Hepatocyte (in vitro differentiated cells): ENCODE results near the gene OCIAD1.

Source experiments
- EZH2 ChIP-seq: fragments of 200-600 bp; sonication (generic); IDR thresholded peaks from 2 replicates; pipeline ENCODE4 v1.6.1; 2016; ENCODE audit warnings: antibody characterized with exemption, mild to moderate bottlenecking, borderline replicate concordance
- EZH2phosphoT487 ChIP-seq: fragments of 200-600 bp; sonication (generic); IDR thresholded peaks from one replicate; pipeline ENCODE4 v1.6.1; 2018; ENCODE audit warnings: antibody characterized with exemption, mild to moderate bottlenecking, low read depth, moderate library complexity; ENCODE audit not compliant: unreplicated experiment, severe bottlenecking
- TF ChIP-seq, protein P1 (sequence below): fragments of 200-600 bp; sonication (generic); IDR thresholded peaks from 2 replicates; pipeline ENCODE4 v1.5.1; 2016; ENCODE audit warnings: antibody characterized with exemption, mild to moderate bottlenecking; ENCODE audit not compliant: poor library complexity

DNA sequence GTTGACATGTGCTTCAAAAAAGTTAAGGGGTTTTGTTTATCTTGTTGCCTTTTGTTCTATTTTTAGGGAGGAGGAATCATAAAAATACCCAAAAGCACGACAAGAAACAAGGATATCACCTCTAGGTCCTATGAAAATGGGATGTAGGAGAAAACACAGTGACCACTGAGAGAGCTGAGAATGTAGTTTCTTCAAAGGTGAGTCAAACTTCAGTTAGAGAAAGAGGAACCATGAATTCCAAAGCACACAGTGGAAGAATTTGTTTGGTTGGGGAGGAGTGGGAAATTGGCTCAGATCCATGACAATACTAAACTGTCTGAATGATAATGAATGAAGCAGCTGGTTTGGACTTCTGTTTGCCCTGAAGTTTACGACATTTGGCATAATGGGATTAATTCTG lies 31.7 kb upstream of the OCIAD1 start:
- TF ChIP-seq, protein P1, sequence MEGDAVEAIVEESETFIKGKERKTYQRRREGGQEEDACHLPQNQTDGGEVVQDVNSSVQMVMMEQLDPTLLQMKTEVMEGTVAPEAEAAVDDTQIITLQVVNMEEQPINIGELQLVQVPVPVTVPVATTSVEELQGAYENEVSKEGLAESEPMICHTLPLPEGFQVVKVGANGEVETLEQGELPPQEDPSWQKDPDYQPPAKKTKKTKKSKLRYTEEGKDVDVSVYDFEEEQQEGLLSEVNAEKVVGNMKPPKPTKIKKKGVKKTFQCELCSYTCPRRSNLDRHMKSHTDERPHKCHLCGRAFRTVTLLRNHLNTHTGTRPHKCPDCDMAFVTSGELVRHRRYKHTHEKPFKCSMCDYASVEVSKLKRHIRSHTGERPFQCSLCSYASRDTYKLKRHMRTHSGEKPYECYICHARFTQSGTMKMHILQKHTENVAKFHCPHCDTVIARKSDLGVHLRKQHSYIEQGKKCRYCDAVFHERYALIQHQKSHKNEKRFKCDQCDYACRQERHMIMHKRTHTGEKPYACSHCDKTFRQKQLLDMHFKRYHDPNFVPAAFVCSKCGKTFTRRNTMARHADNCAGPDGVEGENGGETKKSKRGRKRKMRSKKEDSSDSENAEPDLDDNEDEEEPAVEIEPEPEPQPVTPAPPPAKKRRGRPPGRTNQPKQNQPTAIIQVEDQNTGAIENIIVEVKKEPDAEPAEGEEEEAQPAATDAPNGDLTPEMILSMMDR, result no peak
- TF ChIP-seq EZH2 (no peak), EZH2phosphoT487 (no peak)
